GM23248 (cell line): Measurements from ENCODE around the gene ZNF750.

Experiments
- EZH2 ChIP-seq: fragments of 200-600 bp; sonication (generic); IDR thresholded peaks from 2 replicates; pipeline ENCODE4 v1.6.1; 2018; ENCODE audit warnings: antibody characterized with exemption, mild to moderate bottlenecking; ENCODE audit not compliant: insufficient read depth, poor library complexity, severe bottlenecking
- EZH2phosphoT487 ChIP-seq: fragments of 200-600 bp; sonication (generic); IDR thresholded peaks from 2 replicates; pipeline ENCODE4 v1.6.1; 2018; ENCODE audit warnings: antibody characterized with exemption, moderate library complexity, mild to moderate bottlenecking, low read depth; ENCODE audit not compliant: insufficient read depth

- no peak for TF ChIP-seq EZH2
- no peak for TF ChIP-seq EZH2phosphoT487
Observed at GRCh38 chr17:82872591-82873520, 33.0 kb upstream of the ZNF750 start.
